Measurements from ENCODE around the gene NMT1. TPM values are rescaled to one million over a fixed set of nuclear protein-coding genes. Genes with fewer than 3 reads are reported as not detected.

Gene NMT1
- total RNA-seq, 4 donors from 2014 or later: 60.7 to 127 (median 71.5) TPM

- TF ChIP-seq POLR2A (IDR thresholded peaks at IDR 0.05) (no peak), CTCF (IDR thresholded peaks at IDR 0.05 in 4 of 5, conservative IDR thresholded peaks at IDR 0.05 in 1 of 5) (no peak)
- H3K4me3 ChIP-seq: peak overlapping the region in 3 of 4 donors; percentile 61 to 78 (median 65)
- in situ Hi-C loops (cut with MboI; ENCODE audit: low sequenced_read_pairs in 4 of 4): loop anchor here in 2 of 4 donors (5.0 to 25.0 kb wide), 2 partner anchors 54 to 231 kb away; partner anchors contain the start of gene GFAP (in 1 of the 2)
Observed at GRCh38 chr17:45143094-45143670, 82.1 kb downstream of the NMT1 start.

GRCh38 chr17:45143767-45144198 is 82.7 kb downstream of the NMT1 start:
- H3K4me3 ChIP-seq: peak overlapping the region; percentile 61 to 78 (median 64)
- TF ChIP-seq CTCF (IDR thresholded peaks at IDR 0.05 in 4 of 5, conservative IDR thresholded peaks at IDR 0.05 in 1 of 5) (no peak), POLR2A (IDR thresholded peaks at IDR 0.05) (no peak)
- in situ Hi-C loops (cut with MboI; ENCODE audit: low sequenced_read_pairs in 4 of 4) (loop anchor here in 2 of 4 donors (5.0 to 25.0 kb wide), 2 partner anchors 54 to 231 kb away; partner anchors contain the start of gene GFAP (in 1 of the 2)), intact Hi-C loops (cut with DNase I; ENCODE audit: low total_unique reads) (no loop called here)
- H3K36me3 ChIP-seq: no peaks in the 10 kb centered on the region
- no peaks in the 10 kb centered on the region for H3K9me3 ChIP-seq
- ATAC-seq (peak; percentile 8 to 12), DNase-seq (peak; percentile 75 to 87)
- peak overlapping the region; percentile 84 to 90 (median 89) for H3K27ac ChIP-seq
- H3K4me1 ChIP-seq: peaks cover 16 to 24% of the 10 kb centered on the region in 2 donors
- H3K27me3 ChIP-seq: no peaks in the 10 kb centered on the region

More at GRCh38 chr17:45143094-45143670, 82.1 kb downstream of the NMT1 start:
- no peak for ATAC-seq
- Histone ChIP-seq H3K27me3 (no peaks in the 10 kb centered on the region), H3K4me1 (peaks cover 16 to 24% of the 10 kb centered on the region in 2 donors), H3K9me3 (no peaks in the 10 kb centered on the region), H3K27ac (peak overlapping the region; percentile 84 to 90 (median 89)), H3K36me3 (no peaks in the 10 kb centered on the region)
- intact Hi-C loops (cut with DNase I; ENCODE audit: low total_unique reads): no loop called here
- DNase-seq: no peak

- intact Hi-C loops (cut with DNase I; ENCODE audit: low total_unique reads): loop anchor here (5.0 kb wide), 1 partner anchor 1048 kb away; the partner anchor contains the start of gene KANSL1
- peak overlapping the region; percentile 61 to 78 (median 64) for H3K4me3 ChIP-seq
- ATAC-seq: peak in 1 of 2 donors; percentile 6
- no peak for DNase-seq
- H3K9me3 ChIP-seq: no peaks in the 10 kb centered on the region
- no peaks in the 10 kb centered on the region for H3K36me3 ChIP-seq
- H3K27me3 ChIP-seq: no peaks in the 10 kb centered on the region
- H3K27ac ChIP-seq: peak overlapping the region; percentile 84 to 90 (median 89)
- in situ Hi-C loops (cut with MboI; ENCODE audit: low sequenced_read_pairs in 4 of 4): loop anchor here in 2 of 4 donors (5.0 to 25.0 kb wide), 2 partner anchors 53 to 232 kb away; partner anchors contain the start of gene GFAP (in 1 of the 2)
- TF ChIP-seq CTCF (IDR thresholded peaks at IDR 0.05 in 4 of 5, conservative IDR thresholded peaks at IDR 0.05 in 1 of 5): no peak
- peak in 1 of 2 donors; percentile 31 for TF ChIP-seq POLR2A (IDR thresholded peaks at IDR 0.05)
- H3K4me1 ChIP-seq: peaks cover 16 to 24% of the 10 kb centered on the region in 2 donors
Observed at GRCh38 chr17:45144199-45145034, 83.3 kb downstream of the NMT1 start.

DNA sequence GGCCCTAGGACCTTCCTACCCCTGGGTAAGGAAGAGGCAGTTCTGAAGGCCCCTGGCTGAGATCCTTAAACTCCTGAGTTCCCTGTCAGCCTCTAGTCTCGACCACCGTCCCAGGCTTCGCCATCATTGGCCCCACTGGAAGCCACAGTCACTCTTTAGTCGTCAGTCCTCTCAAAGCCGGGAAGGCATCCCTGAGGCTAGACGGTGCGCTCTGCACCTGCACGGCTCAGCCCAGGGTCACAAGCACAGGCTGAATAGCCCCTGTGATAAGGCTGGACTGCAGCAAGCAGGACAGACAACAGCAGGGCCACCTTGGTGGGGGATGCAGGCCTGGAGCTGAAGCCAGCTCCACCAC is 83.9 kb downstream of the NMT1 start:
- in situ Hi-C loops (cut with MboI; ENCODE audit: low sequenced_read_pairs in 4 of 4): loop anchor here in 1 of 4 donors (25.0 kb wide), 1 partner anchor 233 kb away; the partner anchor contains the start of gene GFAP
- intact Hi-C loops (cut with DNase I; ENCODE audit: low total_unique reads): loop anchor here (5.0 kb wide), 1 partner anchor 1047 kb away; the partner anchor contains the start of gene KANSL1

More for the DNA sequence above, 83.9 kb downstream of the NMT1 start:
- Histone ChIP-seq H3K4me3 (peak overlapping the region; percentile 61 to 78 (median 64)), H3K9me3 (no peaks in the 10 kb centered on the region), H3K36me3 (no peaks in the 10 kb centered on the region), H3K27me3 (no peaks in the 10 kb centered on the region), H3K4me1 (peaks cover 16 to 24% of the 10 kb centered on the region in 2 donors), H3K27ac (peak overlapping the region; percentile 84 to 90 (median 89))
- ATAC-seq: no peak
- TF ChIP-seq POLR2A (IDR thresholded peaks at IDR 0.05) (no peak), CTCF (IDR thresholded peaks at IDR 0.05 in 4 of 5, conservative IDR thresholded peaks at IDR 0.05 in 1 of 5) (no peak)
- no peak for DNase-seq

Measured in gastrocnemius medialis (tissue), 4 donors.